Heart left ventricle (tissue), 16 donors: Measurements from ENCODE around the gene ADAM8. TPM values are rescaled to one million over a fixed set of nuclear protein-coding genes. Genes with fewer than 3 reads are reported as not detected.
A peak's percentile ranks its signal among the peaks of the same experiment; 100 is the strongest.

Experiments
- ATAC-seq, 4 donors: fragments of 200-7000 bp; cut with Tn5 transposase; one replicate each; pipeline ENCODE4 v1.9.1; 2020 to 2022; ENCODE audit warnings: moderate library complexity in 4 of 4, mild to moderate bottlenecking in 3 of 4, moderate number of reproducible peaks in 1 of 4
- DNase-seq, 5 donors: peaks; one replicate each; pipeline ENCODE4 v3.0.0-alpha.2; 2020
- H3K27ac ChIP-seq, 12 donors: fragments of 200-600 bp; sonication (generic) in 4 of 12; one replicate each; pipeline versions ENCODE4 v1.5.0 to v1.8.0; 2016 to 2022; ENCODE audit warnings: mild to moderate bottlenecking in 2 of 12
- H3K27me3 ChIP-seq, 9 donors: fragments of 200-600 bp; sonication (generic) in 2 of 9; one replicate each; pipeline versions ENCODE4 v1.5.1 to v1.8.0; 2016 to 2022; ENCODE audit warnings: mild to moderate bottlenecking in 3 of 9
- H3K36me3 ChIP-seq, 9 donors: fragments of 200-600 bp; sonication (generic) in 2 of 9; one replicate each; pipeline versions ENCODE4 v1.5.0 to v1.8.0; 2018 to 2022; ENCODE audit warnings: mild to moderate bottlenecking in 2 of 9
- H3K4me1 ChIP-seq, 12 donors: fragments of 200-600 bp; sonication (generic) in 4 of 12; one replicate each; pipeline versions ENCODE4 v1.5.0 to v1.8.0; 2016 to 2022; ENCODE audit warnings: mild to moderate bottlenecking in 3 of 12
- H3K4me3 ChIP-seq, 12 donors: fragments of 200-600 bp; sonication (generic) in 4 of 12; one replicate each; pipeline versions ENCODE4 v1.5.0 to v1.8.0; 2017 to 2022; ENCODE audit warnings: mild to moderate bottlenecking in 9 of 12, moderate library complexity in 4 of 12
- H3K9me3 ChIP-seq, 12 donors: fragments of 200-600 bp; sonication (generic) in 4 of 12; one replicate each; pipeline versions ENCODE4 v1.5.0 to v1.8.0; 2016 to 2022; ENCODE audit warnings: mild to moderate bottlenecking in 1 of 12
- CTCF ChIP-seq, 12 donors: fragments of 200-600 bp; sonication (generic) in 4 of 12; IDR thresholded peaks; one replicate each; pipeline versions ENCODE4 v1.5.0 to v1.8.0; 2018 to 2022; ENCODE audit warnings: antibody characterized with exemption in 12 of 12, mild to moderate bottlenecking in 5 of 12
- POLR2A ChIP-seq, 2 donors: fragments of 450-650 bp; IDR thresholded peaks; one replicate each; pipeline ENCODE4 v1.6.1; 2017; ENCODE audit warnings: antibody characterized with exemption in 2 of 2, mild to moderate bottlenecking in 2 of 2, moderate library complexity in 2 of 2
- WGBS, 4 donors: extraction: QIAGEN DNeasy Blood & Tissue Kit in 2 of 4; methylation state at CpG; one replicate each; pipeline versions ENCODE4 v1.1.5 to v1.1.7; 2013 to 2018; 5-methylcytosine and 5-hydroxymethylcytosine counted together
- intact Hi-C, 10 donors: fragments of 100-400 bp; cut with DNase I; formaldehyde crosslinking; loops; one replicate each; pipeline versions ENCODE4 v1.11.1 to v1.14.2; 2022
- polyA plus RNA-seq, 2 donors: library from polyadenylated mRNA; stranded (reverse); fragments of 200-250 nt; gene quantifications; one replicate each; pipeline ENCODE4 v1.2.3, GENCODE V29; 2013
- total RNA-seq, 9 donors: library from RNA; depleted of rRNA in 2 of 9; stranded (reverse); fragments of >200 nt in 2 of 9; fragmentation: NEBNext Ultra II Directional in 3 of 9; extraction: Animal tissue kit (Norgen Biotek cat#: 25700) in 3 of 9; gene quantifications; one replicate each; pipeline versions ENCODE4 v1.1.0 to v1.2.4, GENCODE V29; 2016 to 2023
- donor health status: ischemic (EF 13 %, LVEDD 7.1; RV severe dilation, severe dysfunction).
- donor health status: healthy with polysubstance abuse.
- donor health status: DM: no; HTN: yes; CAD: no.
- donor health status: DM: no; HTN: no; CAD: no.
- donor health status: ischemic (EF 25% LVEDD 6.9; RV normal size, moderate dysfunction).
- donor health status: ischemic (EF 25% LVEDD 5.7; RV mildly dilated, moderate dysfunction).
- donor health status: healthy.
- donor health status: DM: yes; HTN: yes; CAD: no.
- donor health status: ischemic (EF 35%, LVEDD 5.7; RV mildly dilated, moderate dysfunction).
- donor health status: nonischemic (EF 11% LVEDD 7.7; RV severe dilation, severe dysfunction).
- donor health status: DM: yes; HTN: yes; CAD: no.
- donor health status: PGD.
- donor health status: ischemic (EF 29% LVEDD 5.4; RV normal size, mild dysfunction).
- donor health status: nonischemic (EF 23%, LVEDD 6.1; RV moderate dilation, normal function).

ADAM8 gene
- total and polyA plus RNA-seq, 11 donors, result 0.50 to 10.3 (median 1.6) TPM

GRCh38 chr10:133260895-133261725 lies 15.6 kb downstream of the ADAM8 start:
- H3K4me1 ChIP-seq, result peaks cover 5 to 69% (median 37%) of the 10 kb centered on the region in 12 donors
- DNase-seq (peak; percentile 48 to 84 (median 63)), ATAC-seq (peak; percentile 12 to 67 (median 50))
- peak overlapping the region; percentile 77 to 96 (median 89) for H3K27ac ChIP-seq
- TF ChIP-seq POLR2A (IDR thresholded peaks at IDR 0.05) (no peak), CTCF (IDR thresholded peaks at IDR 0.05) (no peak)
- H3K36me3 ChIP-seq, result no peaks in the 10 kb centered on the region
- intact Hi-C loops, result loop anchor here in 1 of 10 donors (5.0 kb wide), 1 partner anchor 46 kb away; the partner anchor contains the start of genes TUBGCP2 and ZNF511
- H3K9me3 ChIP-seq, result no peaks in the 10 kb centered on the region
- peak overlapping the region; percentile 49 to 85 (median 77) for H3K4me3 ChIP-seq
- 15 to 66% (median 27%) methylated on average over 12 to 50 of the region's 50 CpGs for WGBS, 4 donors
- H3K27me3 ChIP-seq, result no peaks in the 10 kb centered on the region

GRCh38 chr10:133259602-133259989 lies 17.1 kb downstream of the ADAM8 start:
- DNase-seq, result no peak
- Histone ChIP-seq H3K4me3 (no peak overlapping the region), H3K4me1 (peaks cover 5 to 69% (median 37%) of the 10 kb centered on the region in 12 donors), H3K27ac (peak overlapping the region in 5 of 12 donors; percentile 25 to 94 (median 57)), H3K27me3 (no peaks in the 10 kb centered on the region), H3K36me3 (no peaks in the 10 kb centered on the region), H3K9me3 (no peaks in the 10 kb centered on the region)
- intact Hi-C loops, result loop anchor here in 1 of 10 donors (5.0 kb wide), 1 partner anchor 692 kb away; no protein-coding TSS in a partner anchor
- ATAC-seq, result no peak
- TF ChIP-seq POLR2A (IDR thresholded peaks at IDR 0.05), result no peak
- TF ChIP-seq CTCF (IDR thresholded peaks at IDR 0.05), result no peak
- WGBS, 4 donors, result 60 to 73% (median 72%) methylated on average over 7 to 12 of the region's 12 CpGs

DNA sequence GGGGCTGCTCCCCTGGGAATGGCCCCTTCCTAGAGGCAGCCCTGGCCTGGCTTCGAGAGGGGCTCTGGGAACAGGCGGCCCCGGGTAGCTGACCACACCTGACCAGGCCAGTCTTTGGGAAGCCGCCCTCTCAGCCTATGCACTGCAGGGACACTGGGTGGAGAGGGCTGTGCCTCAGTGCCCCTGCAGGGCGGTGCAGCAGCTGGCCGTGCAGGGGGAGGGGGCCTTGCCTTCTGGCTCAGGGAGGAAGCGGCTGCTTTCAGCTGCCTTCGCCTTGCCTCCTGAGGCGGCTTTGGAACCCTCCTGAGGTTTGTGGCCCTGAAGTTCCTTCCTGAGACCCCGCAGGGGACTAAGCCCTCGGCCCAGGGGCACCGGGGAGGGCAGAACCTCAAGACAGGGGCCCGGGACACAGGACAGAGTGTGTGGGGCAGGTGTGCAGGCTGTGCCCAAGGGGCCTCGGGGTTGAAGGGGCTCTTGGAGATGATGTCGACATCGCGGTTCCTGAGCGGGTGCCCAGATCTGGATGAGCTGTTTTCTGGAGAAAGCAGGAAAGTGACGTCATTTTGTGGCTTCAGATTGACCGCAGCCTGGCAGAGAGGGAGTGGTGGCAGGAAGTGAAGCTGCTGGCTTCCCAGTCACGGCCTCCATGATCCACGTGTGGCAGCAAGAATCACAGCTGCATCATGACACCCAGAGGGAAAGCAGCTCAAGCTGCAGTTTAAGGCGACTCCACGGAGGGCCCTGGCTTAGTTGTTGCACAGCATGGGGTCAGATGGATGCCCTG lies 17.7 kb downstream of the ADAM8 start:
- H3K27ac ChIP-seq, result peak overlapping the region in 11 of 12 donors; percentile 3 to 94 (median 57)
- WGBS, 4 donors, result 54 to 60% (median 58%) methylated on average over 18 to 24 of the region's 24 CpGs
- peak overlapping the region in 1 of 12 donors; percentile 15 for H3K4me3 ChIP-seq
- intact Hi-C loops, result loop anchor here in 1 of 10 donors (5.0 kb wide), 1 partner anchor 692 kb away; no protein-coding TSS in a partner anchor
- H3K27me3 ChIP-seq, result no peaks in the 10 kb centered on the region
- ATAC-seq (peak; percentile 20 to 51 (median 32)), DNase-seq (peak; percentile 72 to 87 (median 84))
- no peaks in the 10 kb centered on the region for H3K9me3 ChIP-seq
- peaks cover 5 to 68% (median 37%) of the 10 kb centered on the region in 12 donors for H3K4me1 ChIP-seq
- no peaks in the 10 kb centered on the region for H3K36me3 ChIP-seq
- TF ChIP-seq CTCF (IDR thresholded peaks at IDR 0.05) (no peak), POLR2A (IDR thresholded peaks at IDR 0.05) (no peak)
